Adipocyte (in vitro differentiated cells): ENCODE measurements around the gene LUC7L2.
A peak's percentile ranks its signal among the peaks of the same experiment; 100 is the strongest.
"Not testable (repeated sequence)": the region's sequence is repeated elsewhere in the genome, so short reads cannot be mapped to it uniquely, and the experiment has no call there.

Source experiments
- DNase-seq: peaks from one replicate; pipeline ENCODE4 v3.0.0-alpha.2; 2015; ENCODE audit warnings: low read depth
- H3K27me3 ChIP-seq: replicated peaks from 2 replicates; pipeline ENCODE4 v1.7.0; 2013; ENCODE audit warnings: mild to moderate bottlenecking, low read length, moderate library complexity; ENCODE audit not compliant: control insufficient read depth, insufficient read depth
- H3K36me3 ChIP-seq: 2 replicates; pipeline ENCODE4 v1.7.0; 2013; ENCODE audit warnings: low read length, mild to moderate bottlenecking, moderate library complexity; ENCODE audit not compliant: control insufficient read depth, insufficient read depth, severe bottlenecking
- H3K4me1 ChIP-seq: 2 replicates; pipeline ENCODE4 v1.7.0; 2013; ENCODE audit warnings: mild to moderate bottlenecking, low read length, moderate library complexity; ENCODE audit not compliant: control insufficient read depth, insufficient read depth
- H3K4me3 ChIP-seq: 2 replicates; pipeline ENCODE4 v1.7.0; 2013; ENCODE audit warnings: mild to moderate bottlenecking, low read length, moderate library complexity
- H3K9ac ChIP-seq: 2 replicates; pipeline ENCODE4 v1.7.0; 2013; ENCODE audit warnings: mild to moderate bottlenecking, low read length, moderate library complexity
- H3K9me3 ChIP-seq: 2 replicates; pipeline ENCODE4 v1.7.0; 2013; ENCODE audit warnings: mild to moderate bottlenecking, low read length, moderate library complexity; ENCODE audit not compliant: control insufficient read depth

Gene LUC7L2

GRCh38 chr7:139359366-139360209 is at the start of gene LUC7L2:
TSS of gene LUC7L2 (plus strand) at chr7:139359894. CDS start at chr7:139360262, 368 bp downstream.
- Histone ChIP-seq H3K27me3 (no peaks in the 10 kb centered on the region), H3K9me3 (no peaks in the 10 kb centered on the region), H3K9ac (peak within 1 kb of the TSS; percentile 100), H3K4me3 (peak within 1 kb of the TSS; percentile 93), H3K36me3 (no peaks in the 10 kb centered on the region), H3K4me1 (peaks cover 37% of the 10 kb centered on the region)
- DNase-seq, result peak; percentile 100

- Histone ChIP-seq H3K4me3 (no peak overlapping the region), H3K4me1 (no peaks in the 10 kb centered on the region), H3K27me3 (no peaks in the 10 kb centered on the region), H3K9ac (no peak overlapping the region), H3K9me3 (no peaks in the 10 kb centered on the region), H3K36me3 (no peaks in the 10 kb centered on the region)
- no peak for DNase-seq
Observed at GRCh38 chr7:139317939-139318505, 41.7 kb upstream of the LUC7L2 start.

- peak; percentile 8 for DNase-seq
- H3K4me3 ChIP-seq, result no peak overlapping the region
Observed at GRCh38 chr7:139321071-139321745, 38.5 kb upstream of the LUC7L2 start.

GRCh38 chr7:139324709-139325108 is 35.0 kb upstream of the LUC7L2 start:
- not testable (repeated sequence) for H3K9ac ChIP-seq, H3K4me3 ChIP-seq, DNase-seq, H3K36me3 ChIP-seq, H3K4me1 ChIP-seq, H3K27me3 ChIP-seq, H3K9me3 ChIP-seq

More at GRCh38 chr7:139321071-139321745, 38.5 kb upstream of the LUC7L2 start:
- Histone ChIP-seq H3K9ac (no peak overlapping the region), H3K36me3 (no peaks in the 10 kb centered on the region), H3K9me3 (no peaks in the 10 kb centered on the region), H3K4me1 (no peaks in the 10 kb centered on the region), H3K27me3 (no peaks in the 10 kb centered on the region)

GRCh38 chr7:139328375-139328774 is 31.3 kb upstream of the LUC7L2 start:
- Histone ChIP-seq H3K4me1 (no peaks in the 10 kb centered on the region), H3K9ac (no peak overlapping the region), H3K9me3 (no peaks in the 10 kb centered on the region), H3K27me3 (no peaks in the 10 kb centered on the region), H3K4me3 (no peak overlapping the region), H3K36me3 (no peaks in the 10 kb centered on the region)
- peak; percentile 70 for DNase-seq

GRCh38 chr7:139329119-139329518 is 30.6 kb upstream of the LUC7L2 start:
- H3K9me3 ChIP-seq, result no peaks in the 10 kb centered on the region
- H3K27me3 ChIP-seq, result no peaks in the 10 kb centered on the region
- H3K36me3 ChIP-seq, result no peaks in the 10 kb centered on the region
- DNase-seq, result no peak
- H3K4me1 ChIP-seq, result no peaks in the 10 kb centered on the region
- H3K9ac ChIP-seq, result no peak overlapping the region
- no peak overlapping the region for H3K4me3 ChIP-seq

GRCh38 chr7:139330333-139331030 is 29.2 kb upstream of the LUC7L2 start:
- Histone ChIP-seq H3K36me3 (no peaks in the 10 kb centered on the region), H3K4me1 (no peaks in the 10 kb centered on the region), H3K9ac (no peak overlapping the region), H3K27me3 (no peaks in the 10 kb centered on the region), H3K4me3 (no peak overlapping the region), H3K9me3 (no peaks in the 10 kb centered on the region)
- DNase-seq, result no peak

GRCh38 chr7:139332697-139333359 is 26.9 kb upstream of the LUC7L2 start:
- no peaks in the 10 kb centered on the region for H3K4me1 ChIP-seq
- no peaks in the 10 kb centered on the region for H3K36me3 ChIP-seq

GRCh38 chr7:139333443-139333842 is 26.3 kb upstream of the LUC7L2 start:
- not testable (repeated sequence) for H3K4me1 ChIP-seq, H3K4me3 ChIP-seq, DNase-seq, H3K9me3 ChIP-seq, H3K36me3 ChIP-seq, H3K9ac ChIP-seq, H3K27me3 ChIP-seq

More at GRCh38 chr7:139332697-139333359, 26.9 kb upstream of the LUC7L2 start:
- Histone ChIP-seq H3K27me3 (no peaks in the 10 kb centered on the region), H3K9ac (no peak overlapping the region), H3K9me3 (no peaks in the 10 kb centered on the region), H3K4me3 (no peak overlapping the region)
- no peak for DNase-seq

- no peak for DNase-seq
- no peaks in the 10 kb centered on the region for H3K36me3 ChIP-seq
- no peaks in the 10 kb centered on the region for H3K27me3 ChIP-seq
- peaks cover under 1% of the 10 kb centered on the region for H3K4me1 ChIP-seq
- no peak overlapping the region for H3K4me3 ChIP-seq
- H3K9me3 ChIP-seq, result no peaks in the 10 kb centered on the region
- no peak overlapping the region for H3K9ac ChIP-seq
Observed at GRCh38 chr7:139334399-139335150, 25.1 kb upstream of the LUC7L2 start.
